Heart right ventricle (tissue), 16 donors: ENCODE measurements around the gene NTNG2. TPM values are rescaled to one million over a fixed set of nuclear protein-coding genes. Genes with fewer than 3 reads are reported as not detected.
A peak's percentile ranks its signal among the peaks of the same experiment; 100 is the strongest.

Experiments used
- ATAC-seq, 8 donors: fragments of 200-7000 bp; cut with Tn5 transposase; one replicate each; pipeline ENCODE4 v1.9.1; 2020; ENCODE audit warnings: mild to moderate bottlenecking in 8 of 8, moderate library complexity in 8 of 8, moderate number of reproducible peaks in 1 of 8
- DNase-seq, 2 donors: peaks; one replicate each; pipeline ENCODE4 v3.0.0-alpha.2; 2020
- H3K27ac ChIP-seq, 10 donors: fragments of 200-600 bp; sonication (generic) in 2 of 10; one replicate each; pipeline versions ENCODE4 v1.5.0 to v1.8.0; 2020 to 2022; ENCODE audit warnings: mild to moderate bottlenecking in 3 of 10
- H3K27me3 ChIP-seq, 7 donors: fragments of 200-600 bp; one replicate each; pipeline ENCODE4 v1.8.0; 2021 to 2022; ENCODE audit warnings: mild to moderate bottlenecking in 2 of 7
- H3K36me3 ChIP-seq, 9 donors: fragments of 200-600 bp; sonication (generic) in 1 of 9; one replicate each; pipeline versions ENCODE4 v1.5.0 to v1.8.0; 2020 to 2022; ENCODE audit warnings: mild to moderate bottlenecking in 2 of 9
- H3K4me1 ChIP-seq, 9 donors: fragments of 200-600 bp; sonication (generic) in 1 of 9; one replicate each; pipeline versions ENCODE4 v1.5.0 to v1.8.0; 2020 to 2022; ENCODE audit warnings: mild to moderate bottlenecking in 4 of 9
- H3K4me3 ChIP-seq, 10 donors: fragments of 200-600 bp; sonication (generic) in 2 of 10; one replicate each; pipeline versions ENCODE4 v1.5.0 to v1.8.0; 2020 to 2022; ENCODE audit warnings: mild to moderate bottlenecking in 7 of 10, moderate library complexity in 2 of 10
- H3K9me3 ChIP-seq, 11 donors: fragments of 200-600 bp in 10 of 11; sonication (generic) in 2 of 11; one replicate each; pipeline versions ENCODE4 v1.5.0 to v1.8.0; 2013 to 2022; ENCODE audit warnings: mild to moderate bottlenecking in 2 of 11, control low read depth in 1 of 11, moderate library complexity in 1 of 11
- CTCF ChIP-seq, 9 donors: fragments of 200-600 bp; sonication (generic) in 2 of 9; IDR thresholded peaks; one replicate each; pipeline versions ENCODE4 v1.5.0 to v1.8.0; 2021 to 2022; ENCODE audit warnings: antibody characterized with exemption in 9 of 9, mild to moderate bottlenecking in 5 of 9, moderate library complexity in 1 of 9
- WGBS, 2 donors: extraction: QIAGEN DNeasy Blood & Tissue Kit; methylation state at CpG; one replicate each; pipeline ENCODE4 v1.1.7; 2013; ENCODE audit warnings: inconsistent platforms in 1 of 2; 5-methylcytosine and 5-hydroxymethylcytosine counted together
- intact Hi-C, 10 donors: fragments of 100-400 bp; cut with DNase I; formaldehyde crosslinking; loops; one replicate each; pipeline versions ENCODE4 v1.11.1 to v1.14.2; 2022
- polyA plus RNA-seq, 2 donors: library from polyadenylated mRNA; stranded (reverse); fragments of 200-250 nt; gene quantifications; one replicate each; pipeline ENCODE4 v1.2.3, GENCODE V29; 2013
- total RNA-seq, 10 donors: library from RNA; stranded (reverse); fragmentation: NEBNext Ultra II Directional in 3 of 10; extraction: Animal tissue kit (Norgen Biotek cat#: 25700) in 3 of 10; gene quantifications; one replicate each; pipeline versions ENCODE4 v1.2.1 to v1.2.4, GENCODE V29; 2021 to 2023
- donor health status: Arrhythmogenic right ventricular cardiomyopathy.
- donor health status: ischemic (EF 13 %, LVEDD 7.1; RV severe dilation, severe dysfunction).
- donor health status: healthy with polysubstance abuse.
- donor health status: DM: no; HTN: yes; CAD: no.
- donor health status: DM: no; HTN: no; CAD: no.
- donor health status: ischemic (EF 25% LVEDD 6.9; RV normal size, moderate dysfunction).
- donor health status: ischemic (EF 25% LVEDD 5.7; RV mildly dilated, moderate dysfunction).
- donor health status: healthy.
- donor health status: DM: yes; HTN: yes; CAD: no.
- donor health status: Ischemic cardiomyopathy.
- donor health status: ischemic (EF 35%, LVEDD 5.7; RV mildly dilated, moderate dysfunction).
- donor health status: nonischemic (EF 11% LVEDD 7.7; RV severe dilation, severe dysfunction).
- donor health status: DM: yes; HTN: yes; CAD: no.
- donor health status: PGD.
- donor health status: ischemic (EF 29% LVEDD 5.4; RV normal size, mild dysfunction).
- donor health status: nonischemic (EF 23%, LVEDD 6.1; RV moderate dilation, normal function).

NTNG2 gene
- total and polyA plus RNA-seq, 12 donors = 0.29 to 7.6 (median 2.9) TPM

- H3K4me3 ChIP-seq = no peak overlapping the region
- ATAC-seq (peak; percentile 66 to 94 (median 86)), DNase-seq (peak in 1 of 2 donors; percentile 35)
- no peaks in the 10 kb centered on the region for H3K36me3 ChIP-seq
- peaks cover 0 to 26% (median 12%) of the 10 kb centered on the region in 9 donors for H3K4me1 ChIP-seq
- WGBS, 2 donors = 28 to 36% methylated on average over 19 of the region's 19 CpGs
- no peaks in the 10 kb centered on the region for H3K9me3 ChIP-seq
- H3K27me3 ChIP-seq = peaks cover 0 to 22% (median 0%) of the 10 kb centered on the region in 7 donors
- intact Hi-C loops = no loop called here
- H3K27ac ChIP-seq = peak overlapping the region in 5 of 10 donors; percentile 37 to 59 (median 55)
- TF ChIP-seq CTCF (IDR thresholded peaks at IDR 0.05) = no peak
Measured at GRCh38 chr9:132181796-132182313, 20.0 kb downstream of the NTNG2 start.

- WGBS, 2 donors = 42 to 47% methylated on average over 18 of the region's 18 CpGs
- TF ChIP-seq CTCF (IDR thresholded peaks at IDR 0.05) = peak in 1 of 9 donors; percentile 30
- Histone ChIP-seq H3K4me3 (no peak overlapping the region), H3K9me3 (no peaks in the 10 kb centered on the region), H3K27ac (peak overlapping the region in 5 of 10 donors; percentile 37 to 59 (median 55)), H3K36me3 (no peaks in the 10 kb centered on the region), H3K4me1 (peaks cover 0 to 26% (median 12%) of the 10 kb centered on the region in 9 donors), H3K27me3 (peaks cover 0 to 26% (median under 1%) of the 10 kb centered on the region in 7 donors)
- intact Hi-C loops = no loop called here
- DNase-seq = peak in 1 of 2 donors; percentile 29
- peak; percentile 50 to 92 (median 82) for ATAC-seq
Measured at GRCh38 chr9:132182314-132183091, 20.6 kb downstream of the NTNG2 start.

GRCh38 chr9:132183134-132183533 lies 21.3 kb downstream of the NTNG2 start:
- Histone ChIP-seq H3K27me3 (peaks cover 0 to 26% (median 7%) of the 10 kb centered on the region in 7 donors), H3K4me3 (no peak overlapping the region), H3K27ac (peak overlapping the region in 1 of 10 donors; percentile 58), H3K36me3 (no peaks in the 10 kb centered on the region), H3K4me1 (peaks cover 0 to 26% (median 12%) of the 10 kb centered on the region in 9 donors), H3K9me3 (no peaks in the 10 kb centered on the region)
- DNase-seq (no peak), ATAC-seq (peak in 3 of 8 donors; percentile 11 to 46 (median 33))
- no peak for TF ChIP-seq CTCF (IDR thresholded peaks at IDR 0.05)
- intact Hi-C loops = no loop called here
- 39 to 45% methylated on average over 9 of the region's 9 CpGs for WGBS, 2 donors

GRCh38 chr9:132183715-132184114 lies 21.9 kb downstream of the NTNG2 start:
- H3K27me3 ChIP-seq = peaks cover 0 to 26% (median 13%) of the 10 kb centered on the region in 7 donors
- no peak overlapping the region for H3K27ac ChIP-seq
- peaks cover 0 to 26% (median 12%) of the 10 kb centered on the region in 9 donors for H3K4me1 ChIP-seq
- H3K4me3 ChIP-seq = no peak overlapping the region
- intact Hi-C loops = no loop called here
- no peak for DNase-seq
- H3K36me3 ChIP-seq = no peaks in the 10 kb centered on the region
- H3K9me3 ChIP-seq = no peaks in the 10 kb centered on the region
- TF ChIP-seq CTCF (IDR thresholded peaks at IDR 0.05) = no peak
- ATAC-seq = no peak
- 71 to 73% methylated on average over 7 of the region's 7 CpGs for WGBS, 2 donors
